Osteocyte (in vitro differentiated cells): ENCODE measurements around the gene FMNL2. TPM values are rescaled to one million over a fixed set of nuclear protein-coding genes. Genes with fewer than 3 reads are reported as not detected.

ENCODE experiments used
- DNase-seq: peaks from one replicate; pipeline ENCODE4 v3.0.0; 2021; ENCODE audit warnings: mixed read lengths; ENCODE audit not compliant: unreplicated experiment; ENCODE audit errors: extremely low spot score
- H3K27ac Mint-ChIP-seq: one replicate; pipeline ENCODE4 v1.8.0; 2021; ENCODE audit warnings: mild to moderate bottlenecking, mixed read lengths; ENCODE audit not compliant: unreplicated experiment
- H3K27me3 Mint-ChIP-seq: one replicate; pipeline ENCODE4 v1.8.0; 2021; ENCODE audit warnings: mixed read lengths; ENCODE audit not compliant: unreplicated experiment
- H3K36me3 Mint-ChIP-seq: one replicate; pipeline ENCODE4 v1.8.0; 2021; ENCODE audit warnings: mixed read lengths; ENCODE audit not compliant: unreplicated experiment
- H3K4me1 Mint-ChIP-seq: one replicate; pipeline ENCODE4 v1.8.0; 2021; ENCODE audit warnings: mixed read lengths; ENCODE audit not compliant: unreplicated experiment
- H3K4me3 Mint-ChIP-seq: one replicate; pipeline ENCODE4 v1.8.0; 2021; ENCODE audit warnings: mild to moderate bottlenecking, moderate library complexity, mixed read lengths; ENCODE audit not compliant: unreplicated experiment
- H3K9me3 Mint-ChIP-seq: one replicate; pipeline ENCODE4 v1.8.0; 2021; ENCODE audit warnings: mixed read lengths; ENCODE audit not compliant: unreplicated experiment
- total RNA-seq: library from RNA; stranded (reverse); gene quantifications from 2 replicates; pipeline ENCODE4 v1.2.1, GENCODE V29; 2021
- TF ChIP-seq, protein P1 (sequence below): fragments of 200-600 bp; sonication (generic); IDR thresholded peaks from 2 replicates; pipeline ENCODE4 v1.5.0; 2021; ENCODE audit warnings: antibody characterized with exemption, mild to moderate bottlenecking, moderate library complexity

The FMNL2 gene
- total RNA-seq, 1 donor from 2014 or later, result 45.3 TPM

DNA sequence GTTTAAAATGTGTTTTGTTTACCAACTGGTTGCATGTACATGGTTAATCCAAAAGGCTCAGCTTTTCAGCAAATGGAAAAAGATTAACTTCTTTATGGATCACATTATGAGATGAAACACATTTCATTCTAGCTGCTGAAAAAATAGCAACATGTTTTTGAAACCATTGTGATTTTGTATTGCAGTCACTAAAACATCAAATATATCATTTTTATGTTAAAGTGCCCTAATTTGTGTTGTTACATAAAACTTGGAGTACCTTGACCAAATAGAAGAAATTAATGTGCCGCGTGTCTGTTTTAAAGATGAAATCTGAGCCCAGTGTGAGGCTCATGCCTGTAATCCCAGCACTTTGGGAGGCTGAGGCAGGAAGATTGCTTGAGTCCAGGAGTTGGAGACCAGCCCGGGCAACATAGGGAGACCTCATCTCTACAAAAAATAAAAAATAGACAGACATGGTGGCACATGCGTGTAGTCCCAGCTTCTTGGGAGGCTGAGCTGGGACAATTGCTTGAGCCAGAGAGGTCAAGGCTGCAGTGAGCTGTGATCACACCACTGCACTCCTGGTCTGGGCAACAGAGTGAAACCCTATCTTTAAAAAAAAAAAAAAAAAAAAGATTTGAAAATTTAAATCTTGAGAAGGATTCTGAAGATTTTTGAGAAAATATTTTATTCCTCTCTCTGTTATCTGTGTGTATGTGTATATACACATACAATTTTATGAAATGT lies 96.6 kb downstream of the FMNL2 start:
- no peaks in the 10 kb centered on the region for H3K9me3 Mint-ChIP-seq
- peaks cover 21% of the 10 kb centered on the region for H3K4me1 Mint-ChIP-seq
- H3K36me3 Mint-ChIP-seq, result no peaks in the 10 kb centered on the region
- no peaks in the 10 kb centered on the region for H3K27me3 Mint-ChIP-seq
- H3K27ac Mint-ChIP-seq, result no peak overlapping the region
- no peak for DNase-seq
- no peak overlapping the region for H3K4me3 Mint-ChIP-seq
- TF ChIP-seq, protein P1, sequence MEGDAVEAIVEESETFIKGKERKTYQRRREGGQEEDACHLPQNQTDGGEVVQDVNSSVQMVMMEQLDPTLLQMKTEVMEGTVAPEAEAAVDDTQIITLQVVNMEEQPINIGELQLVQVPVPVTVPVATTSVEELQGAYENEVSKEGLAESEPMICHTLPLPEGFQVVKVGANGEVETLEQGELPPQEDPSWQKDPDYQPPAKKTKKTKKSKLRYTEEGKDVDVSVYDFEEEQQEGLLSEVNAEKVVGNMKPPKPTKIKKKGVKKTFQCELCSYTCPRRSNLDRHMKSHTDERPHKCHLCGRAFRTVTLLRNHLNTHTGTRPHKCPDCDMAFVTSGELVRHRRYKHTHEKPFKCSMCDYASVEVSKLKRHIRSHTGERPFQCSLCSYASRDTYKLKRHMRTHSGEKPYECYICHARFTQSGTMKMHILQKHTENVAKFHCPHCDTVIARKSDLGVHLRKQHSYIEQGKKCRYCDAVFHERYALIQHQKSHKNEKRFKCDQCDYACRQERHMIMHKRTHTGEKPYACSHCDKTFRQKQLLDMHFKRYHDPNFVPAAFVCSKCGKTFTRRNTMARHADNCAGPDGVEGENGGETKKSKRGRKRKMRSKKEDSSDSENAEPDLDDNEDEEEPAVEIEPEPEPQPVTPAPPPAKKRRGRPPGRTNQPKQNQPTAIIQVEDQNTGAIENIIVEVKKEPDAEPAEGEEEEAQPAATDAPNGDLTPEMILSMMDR, result no peak

DNA sequence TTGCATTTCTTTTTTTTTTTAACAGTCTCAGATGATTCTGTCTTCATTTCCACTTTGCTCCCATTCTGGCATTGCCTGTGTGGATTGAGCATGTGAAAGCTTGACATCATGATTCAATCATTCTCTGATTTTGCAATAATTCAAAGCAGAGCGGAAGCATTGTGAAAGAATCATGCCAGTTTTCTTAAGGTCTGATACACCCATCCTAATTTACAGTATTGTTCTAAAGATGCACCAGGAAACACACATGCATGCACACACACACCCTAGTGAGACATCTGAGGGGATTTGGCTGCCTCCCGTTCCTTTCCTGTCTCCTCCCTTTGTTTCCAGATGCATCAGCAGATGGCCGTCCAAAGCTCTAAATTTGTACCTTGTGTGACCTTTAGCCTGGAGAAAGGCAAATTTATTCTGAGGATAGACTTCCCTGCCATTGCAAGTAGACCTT lies 97.3 kb downstream of the FMNL2 start:
- Mint-ChIP-seq H3K9me3 (no peaks in the 10 kb centered on the region), H3K4me1 (peaks cover 21% of the 10 kb centered on the region), H3K27ac (peak overlapping the region; percentile 19), H3K27me3 (no peaks in the 10 kb centered on the region), H3K4me3 (no peak overlapping the region), H3K36me3 (no peaks in the 10 kb centered on the region)
- DNase-seq, result no peak
- TF ChIP-seq, protein P1, result no peak

DNA sequence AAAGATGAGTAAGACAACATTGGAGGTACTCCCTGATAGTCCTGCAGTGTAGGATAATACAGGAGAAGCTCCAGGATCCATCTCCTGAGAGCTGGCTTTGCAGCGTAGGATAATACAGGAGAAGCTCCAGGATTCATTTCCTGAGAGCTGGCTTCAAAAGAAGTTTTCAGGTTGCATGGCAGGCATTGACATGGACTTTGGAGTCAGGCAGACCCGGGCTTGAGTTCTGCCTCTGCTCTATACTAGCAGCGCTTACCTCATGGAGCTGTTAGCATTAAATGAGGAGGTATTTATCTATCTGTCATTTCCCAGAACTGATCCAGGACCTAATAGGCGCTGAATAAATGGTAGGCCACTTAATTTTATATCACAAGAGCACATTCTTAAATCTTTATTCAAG lies 97.8 kb downstream of the FMNL2 start:
- Mint-ChIP-seq H3K27ac (no peak overlapping the region), H3K36me3 (no peaks in the 10 kb centered on the region), H3K27me3 (no peaks in the 10 kb centered on the region), H3K4me1 (peaks cover 22% of the 10 kb centered on the region), H3K4me3 (no peak overlapping the region), H3K9me3 (no peaks in the 10 kb centered on the region)
- TF ChIP-seq, protein P1, result no peak
- DNase-seq, result no peak

DNA sequence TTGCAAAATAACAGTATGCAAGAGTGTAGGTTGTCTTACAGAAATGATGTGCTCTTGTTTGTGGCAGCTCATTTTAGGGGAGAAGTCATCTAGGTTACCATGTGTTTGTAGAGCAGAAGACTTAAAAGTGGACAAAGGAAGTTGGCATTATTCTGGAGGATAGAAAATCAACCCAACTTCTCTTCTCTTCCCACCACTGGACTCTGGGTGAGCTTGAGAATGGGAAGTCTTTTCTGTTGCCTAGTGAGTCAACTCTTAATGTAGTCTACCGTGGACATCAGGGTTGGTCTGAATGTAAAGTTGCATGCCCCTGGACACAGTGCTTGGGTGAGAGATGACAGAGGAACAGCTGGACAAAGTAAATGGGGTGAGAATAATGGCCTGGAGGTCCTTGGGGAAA lies 98.3 kb downstream of the FMNL2 start:
- Mint-ChIP-seq H3K27me3 (no peaks in the 10 kb centered on the region), H3K4me1 (peaks cover 22% of the 10 kb centered on the region), H3K4me3 (no peak overlapping the region), H3K9me3 (no peaks in the 10 kb centered on the region), H3K36me3 (no peaks in the 10 kb centered on the region), H3K27ac (no peak overlapping the region)
- DNase-seq, result peak; percentile 10
- TF ChIP-seq, protein P1, result no peak

DNA sequence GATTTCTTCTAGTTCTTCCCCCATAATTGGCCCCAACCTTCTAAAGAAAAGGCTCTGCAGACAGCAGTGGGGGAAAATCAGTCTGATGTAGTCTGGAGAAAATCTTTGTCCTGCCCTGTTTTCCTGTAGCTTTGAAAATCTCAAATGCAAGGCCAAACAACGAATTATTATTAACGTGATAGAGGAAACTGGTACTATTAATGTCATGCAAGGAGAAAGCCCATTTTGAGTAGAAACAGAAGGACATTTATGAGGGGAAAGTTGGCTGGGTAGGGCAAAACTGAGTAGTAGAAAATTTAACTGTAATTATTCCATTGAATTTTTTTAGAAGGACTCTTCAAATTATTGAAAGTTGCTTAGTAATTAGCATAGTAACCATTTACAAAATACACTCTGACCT lies 98.8 kb downstream of the FMNL2 start:
- Mint-ChIP-seq H3K27ac (no peak overlapping the region), H3K4me1 (peaks cover 22% of the 10 kb centered on the region), H3K27me3 (no peaks in the 10 kb centered on the region), H3K36me3 (no peaks in the 10 kb centered on the region), H3K9me3 (no peaks in the 10 kb centered on the region), H3K4me3 (no peak overlapping the region)
- DNase-seq, result no peak
- TF ChIP-seq, protein P1, result no peak
